GM20431 (cell line): ENCODE measurements around the gene S100A13.
"Not testable (repeated sequence)": the region's sequence is repeated elsewhere in the genome, so short reads cannot be mapped to it uniquely, and the experiment has no call there.

Experiments used
- in situ Hi-C: fragments of 300-500 bp; cut with MseI, MboI; formaldehyde crosslinking; loops from one replicate; pipeline ENCODE4 v1.15.0; 2020; ENCODE audit warnings: low sequenced_read_pairs; ENCODE audit not compliant: unreplicated experiment

S100A13 gene

GRCh38 chr1:153649863-153650235 lies 22.5 kb upstream of the S100A13 start:
- in situ Hi-C loops = loop anchor here (25.0 kb wide), 1 partner anchor 337 kb away; the partner anchor contains the start of genes JTB, RAB13 and RPS27

DNA sequence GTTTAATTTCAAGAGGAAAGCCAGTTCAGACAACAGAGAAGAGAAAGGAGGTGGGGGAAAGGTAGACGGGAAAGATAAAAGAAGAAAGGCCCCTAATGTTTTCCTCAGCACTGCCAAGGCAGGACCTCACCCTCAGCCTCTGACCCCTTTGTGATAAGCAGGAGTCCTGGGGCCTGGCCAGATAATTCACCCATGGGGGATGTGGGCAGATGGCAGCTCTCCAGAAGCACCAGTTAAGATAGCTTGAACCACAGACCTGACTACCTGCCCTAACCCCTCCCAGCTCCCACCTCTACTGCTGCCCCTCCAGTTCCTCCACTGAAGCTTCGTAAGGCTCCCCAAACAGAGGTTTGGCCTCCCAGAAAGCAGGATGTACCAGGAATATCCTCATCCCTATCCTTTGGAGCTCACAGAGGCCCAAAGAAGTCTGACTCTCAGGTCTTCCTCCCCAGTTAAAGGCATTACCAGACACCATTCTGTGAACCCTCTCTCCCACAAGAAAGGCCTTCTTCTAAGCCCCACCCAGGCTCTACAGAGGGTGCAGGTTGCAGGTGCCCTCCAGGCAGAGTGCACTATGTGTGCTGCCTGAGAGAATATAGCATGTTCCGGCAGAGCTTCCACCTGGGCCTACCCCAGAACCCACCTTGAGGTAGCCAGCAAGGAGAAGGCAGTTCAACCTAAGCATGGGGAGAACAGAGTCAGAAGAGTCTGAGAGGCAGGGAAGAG lies 22.0 kb upstream of the S100A13 start:
- in situ Hi-C loops = no loop called here

GRCh38 chr1:153648000-153648643 lies 20.8 kb upstream of the S100A13 start:
- in situ Hi-C loops = no loop called here

GRCh38 chr1:153647346-153647714 lies 20.0 kb upstream of the S100A13 start:
- in situ Hi-C loops = no loop called here

- in situ Hi-C loops = no loop called here
Measured at GRCh38 chr1:153646672-153647345, 19.5 kb upstream of the S100A13 start.

DNA sequence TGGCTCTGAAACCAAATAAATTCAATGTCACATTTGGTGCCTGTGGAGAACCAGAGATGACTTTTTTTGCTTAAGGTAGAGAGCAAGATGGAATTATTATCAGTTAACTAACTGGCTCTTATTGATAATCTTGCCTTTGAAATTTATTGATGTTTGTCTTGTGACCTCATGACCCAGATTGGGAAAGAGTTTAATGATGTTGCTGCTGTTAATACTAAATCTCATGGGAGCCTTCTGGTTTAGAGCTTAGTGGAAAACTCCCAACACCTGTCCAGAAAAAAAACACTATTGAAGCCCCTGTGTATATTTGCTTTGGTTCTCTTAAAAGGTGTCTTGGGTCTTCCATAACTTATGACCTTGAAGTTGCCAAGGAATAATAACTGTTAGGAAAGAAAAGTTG lies 16.5 kb upstream of the S100A13 start:
- in situ Hi-C loops = no loop called here

- in situ Hi-C loops = no loop called here
Measured at GRCh38 chr1:153643100-153643499, 15.8 kb upstream of the S100A13 start.

DNA sequence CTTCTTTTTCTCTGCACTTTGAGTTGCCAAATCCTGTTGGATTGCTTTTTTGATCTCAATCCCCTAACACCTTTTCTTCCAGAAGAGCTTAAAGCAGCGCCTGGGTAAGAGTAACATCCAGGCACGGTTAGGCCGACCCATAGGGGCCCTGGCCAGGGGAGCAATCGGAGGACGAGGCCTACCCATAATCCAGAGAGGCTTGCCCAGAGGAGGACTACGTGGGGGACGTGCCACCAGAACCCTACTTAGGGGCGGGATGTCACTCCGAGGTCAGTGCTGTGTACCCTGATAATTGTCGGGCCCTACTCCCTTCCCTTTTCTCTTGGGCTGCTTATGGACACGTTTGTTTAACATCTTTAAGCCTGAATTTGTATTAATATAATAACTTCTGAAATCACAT lies 14.9 kb upstream of the S100A13 start:
- in situ Hi-C loops = no loop called here

- in situ Hi-C loops = no loop called here
Measured at GRCh38 chr1:153640861-153641260, 13.6 kb upstream of the S100A13 start.

DNA sequence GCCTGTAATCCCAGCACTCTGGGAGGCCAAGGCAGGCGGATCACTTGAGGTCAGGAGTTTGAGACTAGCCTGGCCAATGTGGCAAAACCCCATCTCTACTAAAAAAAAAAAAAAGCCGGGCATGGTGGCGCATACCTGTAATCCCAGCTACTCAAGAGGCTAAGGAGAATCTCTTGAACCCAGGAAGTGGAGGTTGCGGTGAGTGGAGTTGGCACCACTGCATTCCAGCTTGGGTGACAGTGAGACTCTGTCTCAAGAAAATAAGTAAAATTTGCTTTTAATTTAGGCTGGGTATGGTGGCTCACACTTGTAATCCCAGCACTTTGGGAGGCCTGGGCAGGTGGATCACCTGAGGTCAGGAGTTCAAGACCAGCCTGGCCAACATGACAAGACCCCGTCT lies 12.9 kb upstream of the S100A13 start:
- in situ Hi-C loops = not testable (repeated sequence)

- in situ Hi-C loops = no loop called here
Measured at GRCh38 chr1:153639280-153639679, 12.0 kb upstream of the S100A13 start.

- in situ Hi-C loops = no loop called here
Measured at GRCh38 chr1:153638261-153638660, 11.0 kb upstream of the S100A13 start.

GRCh38 chr1:153636312-153636711 lies 9.0 kb upstream of the S100A13 start:
- in situ Hi-C loops = no loop called here

GRCh38 chr1:153635872-153636271 lies 8.6 kb upstream of the S100A13 start:
- in situ Hi-C loops = no loop called here

DNA sequence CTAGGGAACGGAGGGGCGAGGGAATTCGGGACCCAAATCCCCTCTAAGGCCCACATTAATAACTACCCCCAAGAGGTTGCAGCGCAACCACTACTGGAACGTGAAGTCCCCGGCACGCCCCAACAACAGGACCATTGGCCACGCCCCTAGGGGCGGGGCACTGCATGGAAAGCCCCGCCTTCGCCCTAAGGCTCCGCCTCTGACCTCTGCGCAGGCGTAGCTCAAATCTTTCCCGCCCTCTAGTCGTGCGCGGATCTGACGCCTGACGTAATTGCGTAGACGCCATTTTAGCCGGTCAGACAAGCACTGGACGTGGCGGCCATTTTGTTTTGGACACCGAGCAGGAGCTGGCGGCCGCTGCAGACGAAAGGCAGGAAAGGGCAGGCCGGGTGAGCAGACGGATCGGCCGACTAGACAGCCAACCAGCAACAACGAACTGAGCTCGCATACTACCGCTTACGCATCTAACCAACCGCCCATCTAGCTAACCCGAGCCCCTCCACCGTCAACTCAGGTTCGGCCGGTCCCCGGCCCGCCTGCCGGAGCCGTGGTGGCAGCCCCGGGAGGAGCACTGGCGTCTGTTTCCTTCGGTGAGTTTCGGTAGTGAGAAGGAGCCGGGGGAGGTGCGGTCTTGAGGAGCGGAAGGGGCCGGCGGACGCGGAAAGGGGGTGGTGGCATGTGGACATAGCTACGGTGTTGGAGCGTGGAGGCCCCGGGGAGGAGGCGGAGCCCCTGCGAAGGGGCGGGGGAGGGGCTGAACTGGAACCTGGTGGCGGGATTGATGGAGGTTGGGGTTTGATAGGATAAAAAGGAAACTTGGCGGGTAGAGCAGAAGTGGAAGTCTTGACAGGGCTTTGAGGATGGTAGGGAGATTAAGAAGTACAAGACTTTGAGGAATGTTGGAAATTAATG lies 6.7 kb upstream of the S100A13 start, which contains the start of gene CHTOP:
Gene CHTOP (plus strand): TSS at position 313 of the 912 bp plus-strand sequence. CDS start 2,523 bp downstream, outside the sequence.
- in situ Hi-C loops = no loop called here

DNA sequence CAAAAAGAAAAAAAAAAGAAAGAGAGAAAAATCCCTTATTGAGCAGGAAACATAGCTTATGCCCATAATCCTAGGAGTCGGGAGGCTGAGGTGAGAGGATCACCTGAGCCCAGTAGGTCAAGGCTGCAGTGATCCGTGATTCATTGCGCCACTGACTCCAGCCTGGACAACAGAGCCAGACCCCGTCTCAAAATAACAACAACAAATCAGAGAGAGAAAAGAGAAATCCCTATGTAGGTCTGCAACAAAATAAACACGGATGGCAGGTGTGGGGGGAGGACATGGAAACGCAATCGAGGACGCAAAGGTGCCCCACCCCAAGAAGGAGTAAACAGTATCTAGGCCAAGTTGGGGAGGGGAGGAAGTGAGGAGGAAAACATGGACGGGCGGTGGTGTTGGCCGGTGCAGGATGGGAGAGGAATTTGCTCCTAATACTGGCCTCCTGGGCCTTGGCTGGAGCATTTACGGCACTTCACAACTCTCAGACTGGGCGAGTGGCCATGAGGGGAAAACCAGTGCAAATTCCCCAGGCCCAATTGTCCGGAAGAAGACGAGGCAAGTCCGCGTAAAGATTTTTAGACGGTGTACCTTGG lies 6.0 kb upstream of the S100A13 start:
- in situ Hi-C loops = no loop called here

DNA sequence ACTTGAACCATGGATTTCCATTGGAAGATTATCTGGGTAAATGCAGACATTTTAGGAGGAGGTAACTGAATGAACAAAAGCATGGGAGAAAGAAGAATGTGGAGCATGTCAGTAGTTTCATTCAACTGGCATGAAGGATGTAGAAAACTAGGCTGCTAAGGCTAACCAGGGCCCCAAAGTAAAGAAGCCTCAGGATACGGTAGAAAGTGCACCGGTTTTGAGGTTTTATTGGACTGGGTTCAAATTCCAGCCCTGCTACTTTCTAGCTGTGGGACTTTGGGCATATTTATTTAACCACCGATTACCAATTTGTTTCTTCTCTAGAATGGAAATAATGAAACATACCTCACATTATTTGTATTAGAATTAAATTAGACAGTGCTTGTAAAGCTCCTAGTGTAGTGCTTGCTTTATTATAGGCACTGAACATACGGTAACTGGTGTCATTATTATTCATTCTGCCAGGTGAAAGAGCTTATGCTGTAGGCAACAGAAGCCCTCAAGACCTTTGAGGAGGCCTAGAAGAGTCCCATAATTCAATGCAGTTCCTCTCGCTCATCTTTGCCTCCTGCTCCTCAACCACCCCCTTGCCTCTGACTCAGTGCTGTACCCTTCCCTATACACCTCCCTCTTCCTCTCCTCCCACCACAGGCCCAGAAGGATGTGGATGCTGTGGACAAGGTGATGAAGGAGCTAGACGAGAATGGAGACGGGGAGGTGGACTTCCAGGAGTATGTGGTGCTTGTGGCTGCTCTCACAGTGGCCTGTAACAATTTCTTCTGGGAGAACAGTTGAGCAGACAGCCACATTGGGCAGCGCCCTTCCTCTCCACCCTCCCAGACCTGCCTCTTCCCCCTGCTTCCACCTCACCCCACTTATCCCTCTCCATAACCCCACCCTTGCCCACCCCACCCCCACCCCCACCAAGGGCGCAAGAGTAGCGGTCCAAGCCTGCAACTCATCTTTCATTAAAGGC lies 4.0 kb upstream of the S100A13 start:
- in situ Hi-C loops = no loop called here

DNA sequence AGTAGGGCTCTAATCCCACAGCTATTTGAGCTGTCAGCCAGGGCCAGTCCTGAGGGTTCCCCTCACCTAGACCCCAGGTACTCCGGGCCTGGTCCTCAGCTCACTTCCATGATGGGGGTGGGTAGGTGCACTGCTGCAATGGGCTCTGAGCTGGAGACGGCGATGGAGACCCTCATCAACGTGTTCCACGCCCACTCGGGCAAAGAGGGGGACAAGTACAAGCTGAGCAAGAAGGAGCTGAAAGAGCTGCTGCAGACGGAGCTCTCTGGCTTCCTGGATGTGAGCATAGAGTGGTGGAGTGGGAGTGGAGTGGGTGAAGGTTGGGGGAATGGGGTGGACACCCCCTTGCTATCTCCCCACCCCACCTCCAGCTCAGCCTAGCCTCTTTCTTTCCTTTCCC lies 3.1 kb upstream of the S100A13 start:
- in situ Hi-C loops = no loop called here

GRCh38 chr1:153629971-153630370 lies 2.7 kb upstream of the S100A13 start:
- in situ Hi-C loops = no loop called here
